Panc1 (cell line): Measurements from ENCODE around the gene CNGB1.
"Not testable (repeated sequence)": the region's sequence is repeated elsewhere in the genome, so short reads cannot be mapped to it uniquely, and the experiment has no call there.

ENCODE experiments used
- CTCF ChIP-seq: fragments of 450-650 bp; IDR thresholded peaks from 2 replicates; pipeline ENCODE4 v1.5.1; 2017; ENCODE audit warnings: mild to moderate bottlenecking
- POLR2AphosphoS5 ChIP-seq: IDR thresholded peaks from 2 replicates; pipeline ENCODE4 v1.6.1; 2012; ENCODE audit warnings: mild to moderate bottlenecking, low read depth, low read length, moderate library complexity
- SIN3A ChIP-seq: IDR thresholded peaks from 2 replicates; pipeline ENCODE4 v1.6.1; 2012; ENCODE audit warnings: low read depth, mild to moderate bottlenecking, low read length, moderate library complexity, borderline replicate concordance; ENCODE audit not compliant: insufficient read depth
- TCF7L2 ChIP-seq: IDR thresholded peaks from 2 replicates; pipeline ENCODE4 v1.6.1; 2011; ENCODE audit warnings: mild to moderate bottlenecking, low read depth, low read length, inconsistent platforms
- TF ChIP-seq, protein P1 (sequence below), 2 experiments: IDR thresholded peaks; 2 replicates each; pipeline ENCODE4 v1.6.1; 2011 to 2012; ENCODE audit warnings: low read depth in 2 of 2, control low read depth in 1 of 2, low read length in 1 of 2, mild to moderate bottlenecking in 1 of 2, moderate library complexity in 1 of 2; ENCODE audit not compliant: insufficient read depth in 1 of 2

GRCh38 chr16:57917929-57918328 is 53.0 kb downstream of the CNGB1 start:
- not testable (repeated sequence) for TF ChIP-seq CTCF, POLR2AphosphoS5, TCF7L2, SIN3A
- TF ChIP-seq, protein P1, sequence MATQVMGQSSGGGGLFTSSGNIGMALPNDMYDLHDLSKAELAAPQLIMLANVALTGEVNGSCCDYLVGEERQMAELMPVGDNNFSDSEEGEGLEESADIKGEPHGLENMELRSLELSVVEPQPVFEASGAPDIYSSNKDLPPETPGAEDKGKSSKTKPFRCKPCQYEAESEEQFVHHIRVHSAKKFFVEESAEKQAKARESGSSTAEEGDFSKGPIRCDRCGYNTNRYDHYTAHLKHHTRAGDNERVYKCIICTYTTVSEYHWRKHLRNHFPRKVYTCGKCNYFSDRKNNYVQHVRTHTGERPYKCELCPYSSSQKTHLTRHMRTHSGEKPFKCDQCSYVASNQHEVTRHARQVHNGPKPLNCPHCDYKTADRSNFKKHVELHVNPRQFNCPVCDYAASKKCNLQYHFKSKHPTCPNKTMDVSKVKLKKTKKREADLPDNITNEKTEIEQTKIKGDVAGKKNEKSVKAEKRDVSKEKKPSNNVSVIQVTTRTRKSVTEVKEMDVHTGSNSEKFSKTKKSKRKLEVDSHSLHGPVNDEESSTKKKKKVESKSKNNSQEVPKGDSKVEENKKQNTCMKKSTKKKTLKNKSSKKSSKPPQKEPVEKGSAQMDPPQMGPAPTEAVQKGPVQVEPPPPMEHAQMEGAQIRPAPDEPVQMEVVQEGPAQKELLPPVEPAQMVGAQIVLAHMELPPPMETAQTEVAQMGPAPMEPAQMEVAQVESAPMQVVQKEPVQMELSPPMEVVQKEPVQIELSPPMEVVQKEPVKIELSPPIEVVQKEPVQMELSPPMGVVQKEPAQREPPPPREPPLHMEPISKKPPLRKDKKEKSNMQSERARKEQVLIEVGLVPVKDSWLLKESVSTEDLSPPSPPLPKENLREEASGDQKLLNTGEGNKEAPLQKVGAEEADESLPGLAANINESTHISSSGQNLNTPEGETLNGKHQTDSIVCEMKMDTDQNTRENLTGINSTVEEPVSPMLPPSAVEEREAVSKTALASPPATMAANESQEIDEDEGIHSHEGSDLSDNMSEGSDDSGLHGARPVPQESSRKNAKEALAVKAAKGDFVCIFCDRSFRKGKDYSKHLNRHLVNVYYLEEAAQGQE (IDR thresholded peaks at IDR 0.05; ENCODE audit: insufficient read depth in 1 of 2, low read depth in 2 of 2, low read length in 1 of 2), result not testable (repeated sequence)
